Mucosa of stomach (tissue), 1 donor: ENCODE results near the gene RNF212.

Experiments used
- H3K27me3 ChIP-seq: one replicate; pipeline ENCODE4 v1.7.0; 2013; ENCODE audit warnings: mild to moderate bottlenecking, low read length; ENCODE audit not compliant: control insufficient read depth, insufficient read depth
- H3K36me3 ChIP-seq: one replicate; pipeline ENCODE4 v1.7.0; 2013; ENCODE audit warnings: low read length; ENCODE audit not compliant: control insufficient read depth, insufficient read depth
- H3K4me1 ChIP-seq: one replicate; pipeline ENCODE4 v1.7.0; 2013; ENCODE audit warnings: mild to moderate bottlenecking, low read length; ENCODE audit not compliant: control insufficient read depth, insufficient read depth
- H3K4me3 ChIP-seq: one replicate; pipeline ENCODE4 v1.7.0; 2013; ENCODE audit warnings: low read length
- H3K9ac ChIP-seq: one replicate; pipeline ENCODE4 v1.7.0; 2013; ENCODE audit warnings: mild to moderate bottlenecking, low read length, moderate library complexity
- H3K9me3 ChIP-seq: one replicate; pipeline ENCODE4 v1.7.0; 2013; ENCODE audit warnings: mild to moderate bottlenecking, low read length, moderate library complexity; ENCODE audit not compliant: control insufficient read depth
- donor health status: Pancreatic carcinoma.

Gene RNF212

GRCh38 chr4:1031346-1031745 is 82.0 kb downstream of the RNF212 start:
- Histone ChIP-seq H3K4me3 (no peak overlapping the region), H3K9me3 (no peaks in the 10 kb centered on the region), H3K27me3 (peaks cover 67% of the 10 kb centered on the region), H3K36me3 (no peaks in the 10 kb centered on the region), H3K9ac (no peak overlapping the region), H3K4me1 (peaks cover 46% of the 10 kb centered on the region)

GRCh38 chr4:1030559-1030958 is 82.8 kb downstream of the RNF212 start:
- no peaks in the 10 kb centered on the region for H3K36me3 ChIP-seq
- no peak overlapping the region for H3K4me3 ChIP-seq
- no peak overlapping the region for H3K9ac ChIP-seq
- peaks cover 67% of the 10 kb centered on the region for H3K27me3 ChIP-seq
- no peaks in the 10 kb centered on the region for H3K9me3 ChIP-seq
- peaks cover 42% of the 10 kb centered on the region for H3K4me1 ChIP-seq

GRCh38 chr4:1030031-1030430 is 83.3 kb downstream of the RNF212 start:
- Histone ChIP-seq H3K4me1 (peaks cover 36% of the 10 kb centered on the region), H3K9ac (no peak overlapping the region), H3K4me3 (no peak overlapping the region), H3K9me3 (no peaks in the 10 kb centered on the region), H3K27me3 (peaks cover 67% of the 10 kb centered on the region), H3K36me3 (no peaks in the 10 kb centered on the region)

- Histone ChIP-seq H3K4me1 (peaks cover 39% of the 10 kb centered on the region), H3K27me3 (peaks cover 67% of the 10 kb centered on the region), H3K9ac (no peak overlapping the region), H3K4me3 (no peak overlapping the region), H3K9me3 (no peaks in the 10 kb centered on the region), H3K36me3 (no peaks in the 10 kb centered on the region)
These were observed 83.8 kb downstream of the RNF212 start for GRCh38 chr4:1029529-1029928.

GRCh38 chr4:1028574-1029220 is 84.7 kb downstream of the RNF212 start:
- Histone ChIP-seq H3K27me3 (peaks cover 59% of the 10 kb centered on the region), H3K9ac (no peak overlapping the region), H3K4me3 (no peak overlapping the region), H3K36me3 (no peaks in the 10 kb centered on the region), H3K4me1 (peaks cover 31% of the 10 kb centered on the region), H3K9me3 (no peaks in the 10 kb centered on the region)

- H3K9ac ChIP-seq, result no peak overlapping the region
- peaks cover 51% of the 10 kb centered on the region for H3K27me3 ChIP-seq
- H3K36me3 ChIP-seq, result no peaks in the 10 kb centered on the region
- no peaks in the 10 kb centered on the region for H3K9me3 ChIP-seq
- H3K4me3 ChIP-seq, result no peak overlapping the region
- peaks cover 28% of the 10 kb centered on the region for H3K4me1 ChIP-seq
These were observed 85.5 kb downstream of the RNF212 start for GRCh38 chr4:1027915-1028238.

GRCh38 chr4:1027219-1027914 is 86.0 kb downstream of the RNF212 start:
- Histone ChIP-seq H3K4me3 (no peak overlapping the region), H3K27me3 (peaks cover 49% of the 10 kb centered on the region), H3K36me3 (no peaks in the 10 kb centered on the region), H3K4me1 (peaks cover 32% of the 10 kb centered on the region), H3K9ac (no peak overlapping the region), H3K9me3 (no peaks in the 10 kb centered on the region)

- Histone ChIP-seq H3K4me3 (no peak overlapping the region), H3K4me1 (peaks cover 35% of the 10 kb centered on the region), H3K9me3 (no peaks in the 10 kb centered on the region), H3K9ac (no peak overlapping the region), H3K27me3 (peaks cover 36% of the 10 kb centered on the region), H3K36me3 (no peaks in the 10 kb centered on the region)
These were observed 87.2 kb downstream of the RNF212 start for GRCh38 chr4:1026115-1026514.

GRCh38 chr4:1024882-1025545 is 88.3 kb downstream of the RNF212 start:
- Histone ChIP-seq H3K9me3 (no peaks in the 10 kb centered on the region), H3K4me1 (peaks cover 26% of the 10 kb centered on the region), H3K4me3 (no peak overlapping the region), H3K36me3 (no peaks in the 10 kb centered on the region), H3K9ac (no peak overlapping the region), H3K27me3 (peaks cover 26% of the 10 kb centered on the region)

GRCh38 chr4:1023895-1024740 is 89.2 kb downstream of the RNF212 start:
- H3K4me3 ChIP-seq, result no peak overlapping the region
- no peaks in the 10 kb centered on the region for H3K36me3 ChIP-seq
- peaks cover 18% of the 10 kb centered on the region for H3K4me1 ChIP-seq
- H3K27me3 ChIP-seq, result peaks cover 19% of the 10 kb centered on the region
- no peaks in the 10 kb centered on the region for H3K9me3 ChIP-seq
- H3K9ac ChIP-seq, result no peak overlapping the region

GRCh38 chr4:1023075-1023640 is 90.2 kb downstream of the RNF212 start:
- Histone ChIP-seq H3K27me3 (peaks cover 9% of the 10 kb centered on the region), H3K9ac (no peak overlapping the region), H3K36me3 (no peaks in the 10 kb centered on the region), H3K9me3 (no peaks in the 10 kb centered on the region), H3K4me3 (no peak overlapping the region), H3K4me1 (peaks cover 15% of the 10 kb centered on the region)
